Measurements from ENCODE around the gene CNTNAP2.
"Not testable (repeated sequence)": the region's sequence is repeated elsewhere in the genome, so short reads cannot be mapped to it uniquely, and the experiment has no call there.

The CNTNAP2 gene

GRCh38 chr7:148050492-148051158, 1934.0 kb downstream of the CNTNAP2 start:
- no peak for DNase-seq (ENCODE audit: low read depth in 2 of 3, low spot score in 2 of 3)

DNA sequence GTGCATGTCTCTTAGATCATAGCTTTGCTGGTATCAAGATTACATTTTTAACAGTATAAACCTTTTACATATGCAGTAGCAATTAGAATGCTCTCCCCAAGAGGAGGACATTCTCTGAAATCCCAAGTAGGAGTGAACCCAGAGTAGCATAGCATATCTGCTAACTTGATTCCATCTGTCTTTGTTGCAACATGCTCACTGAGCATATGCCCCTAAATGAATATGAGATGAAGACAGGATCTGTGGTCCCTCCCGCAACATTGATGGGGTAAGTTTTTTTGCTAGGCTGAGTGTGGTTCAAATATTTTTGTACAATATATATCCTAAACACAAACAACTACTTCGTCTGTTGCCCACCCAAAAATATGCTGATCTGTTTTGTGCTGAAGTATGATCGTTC, 1939.8 kb downstream of the CNTNAP2 start:
- no peak for DNase-seq (ENCODE audit: low read depth in 2 of 3, low spot score in 2 of 3)

- DNase-seq (ENCODE audit: low read depth in 2 of 3, low spot score in 2 of 3): no peak
Measured at GRCh38 chr7:148058092-148058491, 1941.5 kb downstream of the CNTNAP2 start.

- no peak for DNase-seq (ENCODE audit: low read depth in 2 of 3, low spot score in 2 of 3)
Measured at GRCh38 chr7:148058753-148059152, 1942.2 kb downstream of the CNTNAP2 start.

DNA sequence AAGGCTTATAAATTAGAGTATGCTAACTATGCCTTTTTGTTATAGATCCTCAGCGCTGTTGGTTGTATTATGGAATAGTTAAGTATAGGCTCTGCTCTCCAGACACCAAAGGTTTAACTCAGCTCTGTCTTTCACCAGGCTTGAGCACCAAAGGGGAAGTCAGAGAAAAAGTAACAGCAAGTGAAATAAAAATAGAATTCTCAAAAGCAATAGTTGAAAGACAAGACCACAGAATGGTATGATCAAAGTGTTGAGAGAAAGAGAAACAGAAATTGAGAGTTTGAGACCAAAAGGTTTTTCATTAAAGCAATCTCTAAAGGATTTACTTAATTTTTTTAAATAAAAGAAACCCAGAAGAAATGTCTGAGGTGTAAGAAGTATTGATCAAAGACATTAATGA, 1944.1 kb downstream of the CNTNAP2 start:
- no peak for DNase-seq (ENCODE audit: low read depth in 2 of 3, low spot score in 2 of 3)

DNA sequence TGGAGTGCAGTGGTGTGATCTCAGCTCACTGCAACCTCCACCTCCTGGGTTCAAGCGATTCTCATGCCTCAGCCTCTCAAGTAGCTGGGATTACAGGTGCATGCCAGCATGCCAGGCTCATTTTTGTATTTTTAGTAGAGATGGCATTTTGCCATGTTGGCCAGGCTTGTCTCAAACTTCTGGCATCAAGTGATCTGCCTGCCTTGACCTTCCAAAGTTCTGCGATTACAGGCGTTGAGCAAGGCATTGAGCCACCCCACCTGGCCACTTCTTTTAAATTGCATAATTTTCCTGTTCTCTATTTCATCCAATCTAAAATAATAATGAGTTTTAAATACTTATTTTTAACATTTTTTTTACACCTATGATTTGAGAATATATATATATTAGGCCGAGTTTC, 1961.5 kb downstream of the CNTNAP2 start:
- not testable (repeated sequence) for DNase-seq (ENCODE audit: low read depth in 2 of 3, low spot score in 2 of 3)

DNA sequence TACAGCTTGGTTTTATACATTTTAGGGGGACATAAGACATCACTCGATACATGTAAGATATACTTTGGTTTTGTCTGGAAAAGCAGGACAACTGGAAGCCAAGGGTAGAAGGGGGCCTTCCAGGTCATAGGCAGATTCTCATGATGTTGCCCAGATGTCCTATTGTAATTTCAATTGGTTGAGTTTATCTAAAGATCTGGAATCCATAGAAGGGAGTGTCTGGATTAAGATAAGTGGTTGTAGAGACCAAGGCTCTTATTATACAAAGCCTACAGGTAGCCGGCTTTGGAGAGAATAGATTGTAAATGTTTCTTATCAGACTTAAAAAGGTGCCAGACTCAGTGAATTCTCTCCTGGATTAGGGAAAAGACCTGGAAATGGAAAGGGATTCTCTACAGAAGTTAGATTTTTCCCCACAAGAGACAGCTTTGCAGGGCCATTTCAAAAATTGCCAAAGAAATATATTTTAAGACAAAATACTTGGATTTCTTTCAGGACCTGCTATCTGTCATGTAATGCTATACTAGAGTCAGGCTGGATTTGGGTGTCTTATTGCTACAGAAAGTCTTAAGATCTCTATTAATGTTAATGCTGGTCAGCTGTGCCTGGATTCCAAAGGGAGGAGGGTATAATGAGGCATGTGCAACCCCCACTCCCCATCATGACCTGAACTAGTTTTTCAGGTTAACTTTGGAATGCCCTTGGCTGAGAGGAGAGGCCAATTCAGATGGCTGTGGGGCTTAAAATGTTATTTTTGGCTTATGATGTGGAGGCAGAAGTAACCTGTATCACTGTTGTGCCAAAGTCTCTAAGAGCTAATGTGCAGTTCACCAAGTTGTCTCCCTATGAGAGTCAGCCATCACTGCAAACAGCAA, 1962.8 kb downstream of the CNTNAP2 start:
- DNase-seq (ENCODE audit: low read depth in 2 of 3, low spot score in 2 of 3): no peak

- DNase-seq (ENCODE audit: low read depth in 2 of 3, low spot score in 2 of 3): no peak
Measured at GRCh38 chr7:148083448-148083847, 1966.8 kb downstream of the CNTNAP2 start.

DNA sequence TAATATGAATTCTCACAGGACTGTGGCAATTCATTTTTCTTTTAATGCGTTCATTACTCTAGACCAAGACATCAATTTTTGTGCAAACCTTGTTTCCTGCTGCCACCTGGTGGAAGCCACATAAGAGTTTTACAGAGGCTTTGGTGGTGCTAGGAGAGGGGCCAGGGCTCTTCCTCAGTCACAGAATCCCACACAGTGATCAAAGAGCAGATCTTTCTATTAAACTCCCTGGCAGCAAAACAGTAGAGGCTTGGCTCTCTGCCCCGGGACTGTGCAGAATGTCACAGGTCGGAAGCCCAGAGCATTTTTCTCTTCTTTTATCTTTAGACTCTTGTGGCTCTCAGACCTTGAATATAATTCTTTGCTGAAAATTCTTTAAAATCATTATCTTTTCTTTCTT, 1967.5 kb downstream of the CNTNAP2 start:
- DNase-seq (ENCODE audit: low read depth in 2 of 3, low spot score in 2 of 3): no peak

DNA sequence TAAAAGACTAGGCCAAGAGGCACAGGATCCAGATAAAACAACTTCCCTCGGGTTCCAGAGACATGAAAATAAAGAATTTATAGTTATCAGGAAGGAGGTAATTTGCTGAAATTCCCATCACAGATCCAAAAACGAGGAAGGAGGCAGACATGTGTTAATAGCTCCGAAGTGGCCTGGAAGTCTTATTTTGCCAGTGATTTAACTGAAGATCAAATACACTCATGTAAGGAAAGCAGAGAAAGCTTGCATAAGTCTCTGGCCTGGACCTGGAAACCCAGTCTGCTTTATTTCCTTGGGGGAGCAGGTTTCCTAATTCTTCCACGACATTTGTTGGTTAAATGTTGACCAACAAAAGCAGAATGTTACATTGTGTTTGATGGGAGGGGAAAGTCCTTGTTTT, 1975.3 kb downstream of the CNTNAP2 start:
- DNase-seq (ENCODE audit: low read depth in 2 of 3, low spot score in 2 of 3): no peak

- no peak for DNase-seq (ENCODE audit: low read depth in 2 of 3, low spot score in 2 of 3)
Measured at GRCh38 chr7:148093375-148094166, 1977.0 kb downstream of the CNTNAP2 start.

GRCh38 chr7:148095066-148095465, 1978.5 kb downstream of the CNTNAP2 start:
- no peak for DNase-seq (ENCODE audit: low read depth in 2 of 3, low spot score in 2 of 3)

DNA sequence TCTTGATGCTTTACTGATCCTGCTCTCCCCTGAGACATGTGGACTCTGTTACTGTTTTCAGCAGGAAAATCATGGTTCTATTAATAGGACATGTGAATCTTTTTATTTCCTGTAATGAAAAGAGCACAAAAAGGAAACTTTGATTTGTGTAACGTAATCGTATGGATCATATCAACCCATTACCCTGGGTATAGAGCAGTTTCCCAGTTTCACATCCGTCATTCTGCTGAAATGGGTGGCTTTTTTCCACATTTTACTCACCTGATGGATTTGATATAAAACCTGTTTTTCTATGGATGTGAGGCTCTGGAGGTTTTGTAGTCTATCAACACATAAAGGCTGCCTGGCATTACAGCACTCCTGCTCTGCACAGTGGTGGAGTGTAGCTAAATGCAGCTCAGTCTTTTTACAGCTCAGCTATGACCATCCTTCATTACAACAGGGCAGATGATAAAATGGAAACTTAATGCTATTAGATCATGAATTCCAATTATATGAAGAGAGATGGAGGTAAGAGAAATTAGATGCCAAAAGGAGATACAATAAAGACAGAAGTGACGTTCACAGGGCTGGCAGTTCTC, 1987.6 kb downstream of the CNTNAP2 start:
- no peak for DNase-seq (ENCODE audit: low read depth in 2 of 3, low spot score in 2 of 3)

DNA sequence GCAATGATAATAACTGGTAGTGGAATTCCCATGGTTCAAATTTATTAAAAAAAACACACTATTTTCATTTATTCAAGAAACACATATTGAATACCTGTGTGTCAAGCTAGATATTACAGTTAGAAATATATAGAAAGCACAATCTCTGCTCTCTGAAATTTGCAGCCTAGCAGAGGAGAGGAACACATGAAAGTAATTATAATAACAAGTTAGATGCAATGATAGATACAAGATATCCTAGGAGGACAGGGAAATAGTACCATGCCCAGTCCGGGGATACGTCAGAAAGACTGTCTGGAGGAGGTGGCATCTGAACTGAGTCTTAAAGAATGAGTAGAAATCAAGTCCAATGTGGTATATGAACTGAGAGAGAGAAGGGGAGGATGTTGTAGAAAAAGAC, 1988.3 kb downstream of the CNTNAP2 start:
- DNase-seq (ENCODE audit: low read depth in 2 of 3, low spot score in 2 of 3): no peak

GRCh38 chr7:148105853-148106252, 1989.3 kb downstream of the CNTNAP2 start:
- DNase-seq (ENCODE audit: low read depth in 2 of 3, low spot score in 2 of 3): no peak

DNA sequence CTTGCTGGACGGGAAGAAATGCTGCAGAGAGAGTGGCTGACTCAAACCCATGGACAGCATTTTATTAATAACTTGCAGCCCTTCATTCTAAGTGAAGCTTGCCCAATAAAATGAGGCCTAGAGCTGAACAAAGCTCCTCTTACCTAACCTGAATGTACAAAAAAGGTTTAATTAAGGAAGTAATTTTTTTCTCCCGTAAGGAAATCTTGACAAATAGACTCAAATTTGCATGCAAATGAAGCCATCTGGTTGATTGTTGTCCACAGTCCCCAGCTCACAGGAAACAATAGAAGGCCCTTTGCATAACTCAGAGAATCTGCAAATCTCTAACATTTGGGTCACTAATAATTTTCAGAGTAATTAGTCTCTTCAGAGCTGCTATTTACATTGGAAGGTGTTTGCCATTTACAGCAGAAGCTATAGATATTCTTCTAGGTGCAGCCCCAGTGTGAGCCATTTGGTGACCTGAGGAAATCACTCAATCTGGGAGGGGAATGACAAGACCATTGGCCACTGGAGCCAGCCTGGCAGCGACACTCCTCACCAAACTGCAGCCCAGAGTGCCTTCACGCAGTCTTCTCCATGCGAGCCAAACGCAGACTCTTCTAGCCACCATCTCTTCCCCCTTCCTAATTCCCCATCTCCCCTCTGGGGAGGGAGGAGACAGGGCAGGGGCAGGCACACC, 1991.0 kb downstream of the CNTNAP2 start:
- DNase-seq (ENCODE audit: low read depth in 2 of 3, low spot score in 2 of 3): no peak

DNA sequence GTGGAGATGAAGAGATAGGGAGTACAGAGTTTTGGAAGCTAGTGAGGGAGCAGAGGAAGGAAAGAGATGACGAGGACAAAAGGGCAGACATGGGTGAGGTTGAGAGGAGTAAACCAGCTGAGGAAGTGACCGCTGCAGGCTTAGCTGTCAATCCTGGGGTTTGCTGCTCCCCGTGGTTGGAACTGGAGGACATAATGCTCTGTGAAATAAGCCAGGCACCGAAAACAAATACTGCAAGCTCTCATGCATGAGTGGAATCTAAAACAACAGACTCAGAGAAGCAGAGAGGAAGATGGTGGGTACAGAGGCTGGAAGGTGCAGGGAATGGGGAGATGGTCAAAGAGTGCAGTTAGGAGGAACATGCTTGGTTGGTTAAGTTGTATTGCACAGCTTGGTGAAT, 1991.8 kb downstream of the CNTNAP2 start:
- no peak for DNase-seq (ENCODE audit: low read depth in 2 of 3, low spot score in 2 of 3)

DNA sequence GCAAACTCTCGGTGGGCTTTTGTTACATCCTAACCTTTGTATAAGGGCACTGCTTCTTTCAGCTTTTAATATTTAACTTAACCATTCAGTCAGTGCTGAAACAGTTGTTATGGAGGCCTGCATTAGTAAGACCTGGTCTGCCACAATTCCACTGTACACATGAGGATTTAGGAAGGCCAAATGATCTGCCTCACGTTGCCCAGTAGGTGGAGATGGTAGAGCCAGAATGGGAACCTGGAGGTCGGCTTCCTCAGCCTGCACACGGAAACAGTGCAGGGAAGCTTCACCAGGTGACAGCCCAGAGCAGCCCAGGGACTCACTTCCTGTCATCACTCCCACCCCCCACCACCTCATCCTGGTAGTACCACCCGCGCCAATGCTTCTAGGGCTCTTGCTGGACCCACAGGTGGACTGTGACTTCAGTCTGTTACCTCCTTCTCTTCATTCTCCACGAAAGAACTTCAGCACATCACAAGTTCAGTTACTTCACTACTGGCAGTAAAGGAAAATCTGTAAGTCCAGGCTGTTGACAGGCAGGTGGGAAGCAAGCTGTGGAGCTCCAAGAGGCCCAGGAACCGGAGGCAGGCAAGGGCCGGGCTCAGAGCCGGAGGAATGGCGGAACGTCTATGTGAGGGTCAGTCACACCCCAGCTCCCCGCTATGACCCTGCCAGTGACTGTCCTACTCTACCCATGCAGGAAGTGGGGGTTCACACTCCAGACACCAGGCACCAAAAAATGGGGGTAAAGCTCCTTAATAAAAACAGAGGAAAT, 1993.7 kb downstream of the CNTNAP2 start:
- DNase-seq (ENCODE audit: low read depth in 2 of 3, low spot score in 2 of 3): no peak

- no peak for DNase-seq (ENCODE audit: low read depth in 2 of 3, low spot score in 2 of 3)
Measured at GRCh38 chr7:148114804-148115203, 1998.2 kb downstream of the CNTNAP2 start.

DNA sequence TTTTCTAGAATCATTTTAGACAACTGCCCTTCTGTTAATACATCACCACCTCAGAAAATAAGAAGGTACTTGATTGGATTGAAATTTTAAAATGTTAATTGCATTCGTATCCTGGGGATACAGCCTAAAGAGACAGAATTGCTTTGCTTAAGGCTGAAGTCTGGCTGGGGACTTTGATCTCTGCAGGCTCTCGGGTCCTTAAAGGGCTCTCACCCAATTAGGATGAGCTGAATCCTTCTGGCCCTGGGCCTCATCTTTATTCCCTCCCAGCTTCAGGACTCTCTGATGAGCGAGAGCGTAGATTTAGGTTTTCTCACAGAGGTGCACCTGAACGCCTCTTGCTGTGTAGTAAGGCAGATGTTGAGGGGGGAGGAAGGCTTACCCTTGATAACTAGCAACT, 1998.7 kb downstream of the CNTNAP2 start:
- DNase-seq (ENCODE audit: low read depth in 2 of 3, low spot score in 2 of 3): no peak
